ENCODE data around the gene YDJC. TPM values are rescaled to one million over a fixed set of nuclear protein-coding genes. Genes with fewer than 3 reads are reported as not detected.

YDJC gene
- total and polyA plus RNA-seq, 9 of the 15 experiments (the other 6 are each of a cell fraction or from before 2014, with no cell fraction given): 13.5 to 871 (median 164) TPM

GRCh38 chr22:21632237-21632895 lies 2.5 kb upstream of the YDJC start, which contains the start of gene CCDC116 (continued):
- TF ChIP-seq ZBTB40 (IDR thresholded peaks at IDR 0.05) (no peak), ZBTB40 (CRISPR knock-in tag; IDR thresholded peaks at IDR 0.05) (no peak), E2F1 (CRISPR knock-in tag; IDR thresholded peaks at IDR 0.05) (peak; percentile 97), STAT6 (CRISPR knock-in tag; IDR thresholded peaks at IDR 0.05) (peak; percentile 98), ZNF384 (IDR thresholded peaks at IDR 0.05; ENCODE audit: low read depth, low read length) (peak; percentile 60; the same call in 1 of the 2 replicates), CCAR2 (IDR thresholded peaks at IDR 0.05; ENCODE audit: low read depth, low read length) (no peak), SMC3 (conservative IDR thresholded peaks at IDR 0.05; ENCODE audit: insufficient read depth, low read depth, low read length) (0 out of 2 replicates have a peak, but pooled peaks have one; percentile 1), MXI1 (IDR thresholded peaks at IDR 0.05; ENCODE audit: low read depth, low read length) (peak; percentile 85), NRF1 (conservative IDR thresholded peaks at IDR 0.05 in 1 of 2, IDR thresholded peaks at IDR 0.05 in 1 of 2) (no peak), ZNF512 (tag; IDR thresholded peaks at IDR 0.05) (no peak), JUND (IDR thresholded peaks at IDR 0.05; ENCODE audit: borderline replicate concordance, low read depth, low read length) (peak; percentile 87), JUND (tag; IDR thresholded peaks at IDR 0.05; ENCODE audit: borderline replicate concordance, low read depth, low read length) (no peak)

All from K562 (cell line).